GM19025 (cell line): ENCODE measurements around the gene CD44.

ENCODE experiments used
- ATAC-seq: cut with Tn5 transposase; IDR thresholded peaks from one replicate; pipeline ENCODE4 v1.9.1; 2021; ENCODE audit warnings: mild to moderate bottlenecking, low read depth, moderate library complexity; ENCODE audit not compliant: unreplicated experiment

CD44 gene

DNA sequence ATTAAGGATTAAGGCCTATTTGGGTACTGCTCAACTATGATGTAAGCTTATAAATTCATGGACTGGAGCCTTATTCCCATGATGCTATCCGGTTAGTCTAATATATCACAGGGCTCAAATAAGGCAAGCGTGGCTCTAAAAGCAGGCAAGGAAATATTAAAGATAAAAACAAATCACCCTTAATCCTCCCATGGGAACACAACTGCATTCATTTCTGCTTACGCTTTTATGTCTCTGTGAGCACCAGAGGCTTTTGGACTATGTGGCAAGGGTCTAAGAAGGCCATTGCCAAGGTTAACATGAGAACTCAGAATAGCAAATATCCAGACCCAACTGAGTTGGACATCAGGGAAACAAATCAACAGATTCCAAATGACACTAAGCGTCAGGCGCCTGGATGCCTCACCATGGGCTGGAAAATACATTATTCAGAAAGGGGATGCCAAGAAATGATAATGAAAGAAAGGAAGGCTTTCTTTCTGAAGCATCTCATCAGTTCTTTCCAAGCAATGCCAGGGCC is 142.3 kb downstream of the CD44 start:
- no peak for ATAC-seq
